H1 (cell line): Measurements from ENCODE around the gene GOLGA6C.

Source experiments
- ATF3 ChIP-seq: IDR thresholded peaks from 2 replicates; pipeline ENCODE4 v1.6.1; 2011; ENCODE audit warnings: low read depth, mild to moderate bottlenecking, low read length; ENCODE audit not compliant: insufficient read depth
- CREB1 ChIP-seq: IDR thresholded peaks from 2 replicates; pipeline ENCODE4 v1.6.1; 2012; ENCODE audit warnings: inconsistent platforms
- JUND ChIP-seq: IDR thresholded peaks from 2 replicates; pipeline ENCODE4 v1.6.1; 2011; ENCODE audit warnings: mild to moderate bottlenecking, improper control_type of control experiment, low read length
- RAD21 ChIP-seq, 2 experiments: IDR thresholded peaks in 1 of 2; conservative IDR thresholded peaks in 1 of 2; 2 replicates each; pipeline ENCODE4 v1.6.1; 2011; ENCODE audit warnings: low read depth in 2 of 2, low read length in 2 of 2, improper control_type of control experiment in 1 of 2, inconsistent platforms in 1 of 2, mild to moderate bottlenecking in 1 of 2, moderate library complexity in 1 of 2
- TAF1 ChIP-seq: IDR thresholded peaks from 2 replicates; pipeline ENCODE4 v1.6.1; 2011; ENCODE audit warnings: mild to moderate bottlenecking, low read depth, low read length
- TF ChIP-seq, protein P1 (sequence below), 3 experiments: IDR thresholded peaks; 1 replicate in 2 of 3; 2 replicates in 1 of 3; pipeline versions ENCODE4 v1.5.1 to v1.6.1; 2011; ENCODE audit warnings: low read length in 3 of 3, mild to moderate bottlenecking in 3 of 3, inconsistent platforms in 2 of 3, low read depth in 1 of 3, moderate library complexity in 1 of 3; ENCODE audit not compliant: insufficient read depth in 1 of 3; ENCODE audit errors: control extremely low read depth in 1 of 3
- TF ChIP-seq, protein P2 (sequence below): IDR thresholded peaks from 2 replicates; pipeline ENCODE4 v1.6.1; 2012; ENCODE audit warnings: low read length, inconsistent platforms

GRCh38 chr15:75302318-75302717, 44.2 kb downstream of the GOLGA6C start:
- no peak for TF ChIP-seq ATF3
- TF ChIP-seq, protein P1, sequence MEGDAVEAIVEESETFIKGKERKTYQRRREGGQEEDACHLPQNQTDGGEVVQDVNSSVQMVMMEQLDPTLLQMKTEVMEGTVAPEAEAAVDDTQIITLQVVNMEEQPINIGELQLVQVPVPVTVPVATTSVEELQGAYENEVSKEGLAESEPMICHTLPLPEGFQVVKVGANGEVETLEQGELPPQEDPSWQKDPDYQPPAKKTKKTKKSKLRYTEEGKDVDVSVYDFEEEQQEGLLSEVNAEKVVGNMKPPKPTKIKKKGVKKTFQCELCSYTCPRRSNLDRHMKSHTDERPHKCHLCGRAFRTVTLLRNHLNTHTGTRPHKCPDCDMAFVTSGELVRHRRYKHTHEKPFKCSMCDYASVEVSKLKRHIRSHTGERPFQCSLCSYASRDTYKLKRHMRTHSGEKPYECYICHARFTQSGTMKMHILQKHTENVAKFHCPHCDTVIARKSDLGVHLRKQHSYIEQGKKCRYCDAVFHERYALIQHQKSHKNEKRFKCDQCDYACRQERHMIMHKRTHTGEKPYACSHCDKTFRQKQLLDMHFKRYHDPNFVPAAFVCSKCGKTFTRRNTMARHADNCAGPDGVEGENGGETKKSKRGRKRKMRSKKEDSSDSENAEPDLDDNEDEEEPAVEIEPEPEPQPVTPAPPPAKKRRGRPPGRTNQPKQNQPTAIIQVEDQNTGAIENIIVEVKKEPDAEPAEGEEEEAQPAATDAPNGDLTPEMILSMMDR (IDR thresholded peaks at IDR 0.05; ENCODE audit: control extremely low read depth in 1 of 3, insufficient read depth in 1 of 3, low read depth in 1 of 3, low read length in 3 of 3): no peak
- no peak for TF ChIP-seq RAD21 (IDR thresholded peaks at IDR 0.05 in 1 of 2, conservative IDR thresholded peaks at IDR 0.05 in 1 of 2; ENCODE audit: low read depth in 2 of 2, low read length in 2 of 2)
- no peak for TF ChIP-seq CREB1
- TF ChIP-seq JUND: no peak
- TF ChIP-seq, protein P2, sequence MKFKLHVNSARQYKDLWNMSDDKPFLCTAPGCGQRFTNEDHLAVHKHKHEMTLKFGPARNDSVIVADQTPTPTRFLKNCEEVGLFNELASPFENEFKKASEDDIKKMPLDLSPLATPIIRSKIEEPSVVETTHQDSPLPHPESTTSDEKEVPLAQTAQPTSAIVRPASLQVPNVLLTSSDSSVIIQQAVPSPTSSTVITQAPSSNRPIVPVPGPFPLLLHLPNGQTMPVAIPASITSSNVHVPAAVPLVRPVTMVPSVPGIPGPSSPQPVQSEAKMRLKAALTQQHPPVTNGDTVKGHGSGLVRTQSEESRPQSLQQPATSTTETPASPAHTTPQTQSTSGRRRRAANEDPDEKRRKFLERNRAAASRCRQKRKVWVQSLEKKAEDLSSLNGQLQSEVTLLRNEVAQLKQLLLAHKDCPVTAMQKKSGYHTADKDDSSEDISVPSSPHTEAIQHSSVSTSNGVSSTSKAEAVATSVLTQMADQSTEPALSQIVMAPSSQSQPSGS: no peak
- TF ChIP-seq TAF1: no peak
